SIG-M5 (cell line): ENCODE measurements around the gene EPN3.

Source experiments
- DNase-seq: peaks from one replicate; lab custom pipeline; 2025; lab: John Stamatoyannopoulos, UW

The EPN3 gene

DNA sequence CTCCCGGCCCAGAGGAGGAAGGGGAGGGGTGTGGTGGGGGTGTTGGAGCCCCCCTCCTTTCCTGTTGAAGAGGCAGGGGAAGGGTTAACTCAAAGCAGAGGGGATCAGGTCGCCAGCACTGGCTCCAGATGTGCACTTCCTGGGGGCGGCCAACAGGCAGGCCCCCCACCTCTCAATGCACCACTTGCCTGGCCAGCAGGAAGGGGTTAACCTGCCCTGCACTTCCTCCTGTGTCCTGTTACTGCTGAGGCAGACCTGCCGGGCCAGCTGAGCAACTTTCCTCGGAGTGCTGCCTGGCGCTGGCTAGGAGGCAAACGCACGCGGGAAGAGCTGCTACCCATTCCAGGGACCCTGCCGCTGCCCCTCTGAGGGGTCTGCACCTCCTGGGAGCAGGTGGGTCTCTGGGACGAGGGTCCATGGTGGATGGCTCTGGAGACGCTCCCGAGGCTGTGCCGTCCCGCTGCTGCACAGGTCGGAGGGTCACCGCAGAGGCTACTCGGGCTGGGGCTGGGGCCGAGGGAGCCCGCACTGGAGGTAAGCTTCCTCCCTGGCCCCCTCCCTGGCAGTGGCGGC, at the start of gene EPN3:
EPN3 (plus strand) TSS at position 284 of the 573 bp plus-strand sequence. CDS start 3,822 bp downstream, outside the sequence.
- DNase-seq: no peak

DNA sequence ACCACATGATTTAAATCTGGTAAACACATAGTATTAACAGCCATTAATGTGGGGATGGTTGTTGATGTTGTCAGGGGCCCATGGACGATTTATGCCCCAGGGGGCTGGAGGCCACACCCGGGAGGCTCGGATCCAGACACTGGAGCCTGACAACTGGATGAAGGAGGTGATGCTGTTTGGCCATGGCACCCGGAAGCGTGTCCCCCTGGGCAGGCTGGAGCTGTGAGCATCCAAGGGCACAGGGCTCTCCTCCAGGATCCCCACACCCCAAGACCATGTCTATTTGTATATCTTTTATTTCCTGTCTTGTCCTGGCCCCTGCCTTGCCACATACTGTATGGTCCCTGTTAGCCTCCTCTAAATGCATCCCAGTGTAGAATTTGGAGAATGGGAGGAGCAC, 49.3 kb upstream of the EPN3 start:
- no peak for DNase-seq

DNA sequence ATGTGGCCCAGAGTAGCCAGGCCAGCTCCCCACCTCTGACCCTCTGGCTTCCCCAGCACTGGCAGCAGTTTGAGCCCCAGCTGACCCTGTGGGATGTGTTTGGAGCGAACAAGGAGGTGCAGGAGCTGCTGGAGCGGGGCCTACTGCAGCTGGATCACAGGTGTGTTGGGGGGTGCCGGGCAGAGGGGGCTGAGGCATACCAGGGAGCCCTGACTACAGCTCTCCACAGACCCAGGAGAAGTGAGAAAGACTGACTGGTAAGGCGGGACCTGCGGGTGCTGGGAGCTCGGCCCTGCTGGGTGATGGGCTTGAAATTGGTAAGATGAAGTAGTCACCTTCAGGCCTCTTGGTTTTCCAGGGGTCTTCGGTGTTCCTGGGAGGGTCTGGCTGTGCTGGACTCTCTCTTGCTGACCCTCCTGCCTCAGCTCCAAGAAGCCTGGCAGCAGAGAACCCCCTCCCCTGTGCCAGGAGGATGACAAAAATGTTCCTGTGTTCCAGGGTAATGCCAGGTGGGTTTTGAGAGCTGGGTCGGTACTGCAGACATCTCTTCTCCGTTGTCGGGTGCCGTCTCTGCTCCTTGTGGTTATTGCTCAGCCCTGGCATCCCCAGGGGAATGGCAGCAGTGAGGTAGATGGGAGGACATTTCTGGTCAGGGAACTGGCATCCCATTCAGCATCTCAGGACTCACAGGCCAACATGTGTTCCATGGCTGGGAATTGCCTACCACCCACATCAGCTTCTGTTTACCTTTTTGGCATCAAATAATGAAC, 48.0 kb upstream of the EPN3 start:
- no peak for DNase-seq

DNA sequence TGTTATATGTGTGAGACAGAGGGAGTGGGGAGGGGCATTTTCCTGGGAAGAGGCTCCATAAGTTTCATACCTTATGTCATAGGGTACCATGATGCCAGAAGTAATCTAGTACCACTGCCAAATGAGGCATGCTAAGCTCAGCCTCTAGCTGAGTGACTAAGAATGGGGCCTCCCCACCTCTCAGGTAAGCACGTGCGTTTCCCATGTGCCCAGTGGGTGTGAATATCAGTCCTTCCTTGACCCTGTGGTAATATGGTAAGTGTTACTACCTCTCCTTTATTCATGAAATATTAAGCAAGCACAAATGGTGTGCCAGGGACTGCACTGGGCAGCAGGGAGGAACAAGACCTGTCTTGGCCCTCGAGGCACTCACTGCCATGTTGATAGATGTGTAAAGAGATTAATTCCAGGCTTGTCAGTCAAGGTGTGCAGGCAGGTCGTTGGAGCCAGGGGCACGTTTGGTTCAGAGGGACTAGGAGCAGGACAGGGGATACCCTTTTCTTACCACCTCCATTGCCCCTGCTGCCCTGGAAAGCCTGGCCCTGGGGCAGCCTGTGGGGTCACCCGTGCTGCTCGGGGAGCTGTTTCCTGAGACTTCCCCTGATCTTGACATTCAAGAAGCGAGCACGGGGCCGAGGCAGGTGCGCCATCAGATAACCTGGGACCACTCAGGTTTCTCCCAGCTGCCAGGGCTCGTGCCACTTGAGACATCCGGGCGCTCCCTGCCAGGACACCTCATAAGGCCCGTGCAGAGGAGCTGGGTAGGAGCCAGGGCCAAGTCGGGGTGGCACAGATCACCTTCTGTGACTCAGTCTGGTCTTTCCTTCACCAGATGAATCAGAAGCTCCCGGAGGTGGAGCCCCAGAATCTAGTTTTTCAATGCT, 45.1 kb upstream of the EPN3 start:
- no peak for DNase-seq

DNA sequence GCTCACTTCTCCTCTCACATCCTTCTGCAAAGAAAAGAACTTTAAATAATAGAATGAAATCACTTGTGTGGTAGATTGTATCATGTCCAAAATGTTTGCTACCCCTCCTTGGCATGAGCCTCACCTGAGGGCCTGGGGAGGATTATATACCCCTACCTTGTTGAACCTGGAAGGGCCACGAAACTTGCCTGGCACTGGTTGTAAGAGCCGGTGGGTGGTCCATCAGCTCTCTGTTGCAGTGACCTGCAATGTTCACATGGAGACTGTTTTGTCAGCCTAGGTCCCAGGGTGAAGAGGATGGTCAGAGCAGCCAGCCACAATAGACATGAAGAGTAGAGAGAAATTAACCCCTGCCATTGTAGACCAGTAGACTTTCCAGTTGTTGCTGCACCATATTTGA, 43.7 kb upstream of the EPN3 start:
- DNase-seq: no peak

DNA sequence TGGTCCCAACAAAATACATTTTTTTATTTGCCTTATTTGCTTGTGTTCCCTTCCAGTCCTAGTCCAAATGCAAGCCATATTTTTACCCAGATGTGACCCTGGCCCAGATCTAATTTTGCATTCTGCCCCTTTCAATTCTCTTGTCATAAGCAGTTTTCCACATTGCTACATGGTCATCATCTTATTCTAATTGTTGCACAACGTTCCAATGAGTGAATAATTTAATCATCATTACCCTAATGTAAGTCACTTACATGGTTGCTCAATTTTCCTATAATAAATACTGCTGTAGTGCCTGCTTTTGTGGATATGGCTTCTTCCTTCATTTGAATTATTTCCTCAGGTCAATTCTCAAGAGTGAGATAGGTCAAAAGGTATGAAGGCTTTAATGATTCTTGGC, 41.0 kb upstream of the EPN3 start:
- no peak for DNase-seq

DNA sequence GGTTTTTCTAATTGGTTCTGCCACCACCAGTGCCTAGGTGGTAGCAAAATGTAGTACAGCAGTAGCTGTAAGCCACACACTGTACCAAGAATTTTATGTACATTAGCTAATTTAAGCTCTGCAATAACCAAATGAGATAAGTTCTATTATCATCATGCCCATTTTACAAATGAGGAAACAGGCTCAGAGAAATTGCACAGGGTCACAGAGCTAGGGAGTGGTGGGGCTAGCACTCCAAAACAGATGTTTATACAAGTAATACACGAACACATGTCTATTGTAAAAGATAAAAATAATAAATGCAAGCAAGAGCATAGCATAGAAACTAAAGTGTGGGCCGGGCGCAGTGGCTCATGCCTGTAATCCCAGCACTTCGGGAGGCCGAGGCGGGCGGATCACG, 40.3 kb upstream of the EPN3 start:
- DNase-seq: no peak

DNA sequence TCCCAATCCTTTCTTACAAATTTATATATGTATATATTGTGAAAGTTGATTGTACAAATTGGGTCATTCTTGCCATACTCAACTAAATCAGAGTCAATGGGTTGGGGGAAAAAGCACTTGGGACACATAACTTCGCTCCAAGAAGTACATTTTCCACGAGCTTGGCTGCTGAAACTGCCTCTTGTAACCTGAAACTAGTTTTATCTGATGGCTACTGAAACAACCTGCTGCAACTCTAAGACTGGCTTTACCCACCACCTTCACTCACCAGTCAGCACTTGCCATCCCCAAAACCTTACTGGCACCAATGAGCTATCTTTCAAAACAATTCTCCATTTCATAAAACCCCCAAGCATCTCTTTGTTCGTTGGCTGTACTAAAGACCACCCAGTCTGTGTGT, 38.8 kb upstream of the EPN3 start:
- no peak for DNase-seq

DNA sequence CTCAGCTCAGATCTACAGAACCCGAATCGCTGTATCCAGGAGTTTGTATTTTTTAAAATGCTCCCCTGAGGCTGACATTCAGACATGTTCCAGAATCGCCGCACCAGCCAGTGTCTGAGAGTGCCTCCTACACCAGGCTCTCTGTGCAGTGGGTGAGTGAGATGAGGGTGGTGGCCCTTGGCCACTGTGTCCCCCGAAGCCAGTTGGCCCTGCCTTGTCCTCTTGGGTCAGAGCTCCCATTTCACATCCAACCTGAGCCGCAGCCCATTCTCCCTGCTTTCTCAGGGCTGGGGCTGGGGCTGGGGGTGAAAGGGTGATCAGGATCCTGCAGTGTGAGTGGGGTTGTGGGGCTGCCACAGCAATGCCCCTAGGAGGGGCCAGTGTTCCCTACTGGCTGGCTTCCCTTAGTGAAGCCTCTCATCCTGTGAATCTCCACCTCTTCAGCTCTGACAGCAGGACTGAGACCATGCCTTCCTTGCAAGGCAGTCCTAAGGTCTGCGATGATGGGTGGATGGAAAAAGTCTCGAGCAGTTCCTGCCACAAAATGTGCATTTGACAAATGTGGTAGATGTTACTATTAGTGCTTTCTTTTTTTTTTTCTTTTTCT, 37.2 kb upstream of the EPN3 start:
- DNase-seq: no peak

DNA sequence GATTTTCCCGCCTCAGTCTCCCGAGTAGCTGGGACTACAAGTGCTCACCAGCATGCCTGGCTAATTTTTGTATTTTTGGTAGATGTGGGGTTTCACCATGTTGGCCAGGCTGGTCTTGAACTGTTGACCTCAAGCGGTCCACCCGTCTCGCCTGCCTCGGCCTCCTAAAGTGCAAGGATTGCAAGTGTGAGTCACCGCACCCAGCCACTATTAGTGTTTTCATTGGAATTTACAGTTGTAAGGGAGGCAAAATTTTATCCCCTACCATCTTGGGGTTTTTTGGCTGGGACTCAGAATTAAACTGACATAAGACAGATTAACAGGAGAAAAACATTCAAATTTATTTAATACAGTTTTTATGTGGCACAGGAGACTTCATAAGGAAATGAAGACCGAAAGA, 36.6 kb upstream of the EPN3 start:
- DNase-seq: no peak

DNA sequence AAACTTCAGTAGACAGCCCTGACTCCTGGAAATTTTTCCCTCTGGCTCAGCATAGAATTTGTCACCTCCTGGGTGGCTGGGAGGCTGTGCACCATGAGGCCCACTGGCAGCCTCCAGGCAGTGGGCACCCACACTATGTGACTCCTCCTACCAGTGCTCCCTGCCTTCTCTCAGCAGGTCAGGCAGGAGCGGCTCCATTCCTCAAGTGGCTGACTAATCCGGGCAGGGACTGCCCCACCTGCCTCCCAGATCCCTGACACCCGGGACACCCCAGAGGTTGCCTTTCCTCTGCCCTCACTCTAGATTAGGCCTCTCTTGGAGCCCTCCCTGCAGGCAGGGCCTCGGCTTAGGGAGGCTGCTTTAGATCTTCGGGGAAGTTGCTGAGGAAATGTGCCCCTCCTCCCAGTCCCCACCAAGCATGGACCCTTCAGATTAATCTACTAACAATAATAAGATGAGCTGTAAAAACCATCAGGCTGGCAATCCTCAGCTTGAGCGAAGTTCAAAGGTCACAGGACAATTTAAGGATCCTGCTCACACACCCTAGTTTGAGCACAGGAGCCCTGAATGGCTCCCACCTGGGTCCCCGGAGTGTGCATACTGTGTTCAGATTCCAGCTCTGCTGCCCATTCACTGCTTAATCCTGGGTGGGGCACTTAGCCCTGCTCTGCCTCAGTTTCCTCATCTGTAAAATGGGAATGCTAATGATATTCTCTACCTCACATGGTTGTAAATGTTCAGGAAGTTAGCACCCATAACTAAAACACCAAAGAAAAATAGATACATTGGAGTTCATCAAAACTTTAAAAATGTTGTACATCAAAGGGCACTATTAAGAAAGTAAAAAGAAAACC, 34.3 kb upstream of the EPN3 start:
- DNase-seq: no peak

DNA sequence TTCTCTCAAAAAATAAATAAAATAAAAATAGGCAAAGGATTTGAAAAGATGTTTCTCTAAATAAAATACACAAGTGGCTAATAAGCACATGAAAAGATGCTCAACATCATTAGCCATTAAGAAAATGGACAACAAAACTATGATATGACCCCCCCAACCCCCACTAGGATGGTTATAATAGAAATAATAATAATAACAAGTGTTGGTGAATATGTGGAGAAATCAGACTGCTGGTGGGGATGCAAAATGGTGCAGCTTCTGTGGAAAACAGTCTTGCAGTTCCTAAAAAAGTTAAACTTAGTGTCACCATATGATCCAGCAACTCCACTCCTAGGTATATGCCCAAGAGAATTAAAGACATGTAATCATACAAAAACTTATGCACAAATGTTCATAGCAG, 33.3 kb upstream of the EPN3 start:
- DNase-seq: no peak

DNA sequence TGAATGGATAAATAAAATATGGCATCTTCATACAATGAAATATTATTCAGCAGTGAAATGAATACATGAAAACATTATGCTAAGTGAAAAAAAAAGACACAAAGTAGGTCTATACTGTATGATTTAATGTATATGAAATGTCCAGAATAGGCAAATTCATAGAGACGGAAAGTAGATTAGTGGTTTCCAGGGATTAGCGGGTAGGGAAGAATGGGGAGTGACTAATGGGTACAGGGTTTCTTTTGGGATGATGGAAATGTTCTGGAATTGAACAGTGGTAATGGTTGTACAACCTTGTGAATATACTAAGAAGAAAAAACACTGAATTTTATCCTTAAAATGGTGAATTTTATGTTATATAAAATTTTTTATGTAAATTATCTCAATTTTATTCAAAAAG, 32.8 kb upstream of the EPN3 start:
- DNase-seq: no peak

DNA sequence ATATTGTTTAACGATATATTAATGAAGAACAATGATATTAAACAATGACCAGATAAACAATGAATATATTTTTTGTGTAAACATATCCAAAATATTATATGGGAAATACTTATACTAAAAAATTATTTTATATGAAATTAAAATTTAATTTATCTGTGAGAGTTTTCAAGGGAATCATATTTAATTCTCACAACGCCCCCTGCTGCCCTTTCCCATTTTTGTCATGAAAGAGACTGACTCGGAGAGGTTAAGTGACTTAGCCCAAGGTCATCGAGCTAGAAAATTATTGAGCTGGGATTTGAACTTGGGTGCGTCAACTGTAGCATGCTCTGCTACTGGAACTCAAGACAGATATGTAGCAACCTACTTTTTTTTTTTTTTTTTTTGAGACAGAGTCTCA, 31.5 kb upstream of the EPN3 start:
- DNase-seq: no peak

DNA sequence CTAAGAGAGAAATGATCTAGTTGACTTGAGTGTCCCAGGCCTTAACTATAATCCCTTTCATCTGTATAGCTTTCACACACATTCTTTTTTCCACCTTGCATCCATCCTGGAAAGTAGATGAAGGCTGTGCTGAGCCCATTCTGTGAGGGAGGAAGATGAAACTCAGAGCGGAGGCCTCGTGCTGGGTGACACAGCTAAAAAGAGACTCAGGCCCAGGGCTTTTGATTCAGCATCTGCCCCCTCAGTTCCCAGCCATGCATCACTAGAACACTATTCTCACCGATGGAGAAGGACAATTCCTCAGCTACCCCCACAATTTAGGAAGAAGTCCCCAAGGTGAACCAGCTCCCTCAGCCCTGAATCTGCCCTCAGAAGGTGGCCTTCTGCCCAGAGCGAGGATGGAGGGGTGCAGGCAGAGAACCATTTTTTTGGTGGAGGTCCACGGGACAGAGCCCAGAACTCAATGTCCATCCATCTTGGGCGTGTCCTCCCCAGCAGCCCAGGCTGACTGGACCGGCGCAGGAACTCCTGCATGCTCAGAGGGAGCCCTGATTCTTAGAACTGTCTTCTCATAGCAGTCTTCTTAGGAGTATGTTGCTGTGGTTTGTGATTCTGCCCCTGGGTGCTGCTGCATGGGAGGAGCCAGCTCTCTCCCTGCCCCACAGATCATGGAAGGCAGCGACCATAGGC, 30.1 kb upstream of the EPN3 start:
- no peak for DNase-seq

DNA sequence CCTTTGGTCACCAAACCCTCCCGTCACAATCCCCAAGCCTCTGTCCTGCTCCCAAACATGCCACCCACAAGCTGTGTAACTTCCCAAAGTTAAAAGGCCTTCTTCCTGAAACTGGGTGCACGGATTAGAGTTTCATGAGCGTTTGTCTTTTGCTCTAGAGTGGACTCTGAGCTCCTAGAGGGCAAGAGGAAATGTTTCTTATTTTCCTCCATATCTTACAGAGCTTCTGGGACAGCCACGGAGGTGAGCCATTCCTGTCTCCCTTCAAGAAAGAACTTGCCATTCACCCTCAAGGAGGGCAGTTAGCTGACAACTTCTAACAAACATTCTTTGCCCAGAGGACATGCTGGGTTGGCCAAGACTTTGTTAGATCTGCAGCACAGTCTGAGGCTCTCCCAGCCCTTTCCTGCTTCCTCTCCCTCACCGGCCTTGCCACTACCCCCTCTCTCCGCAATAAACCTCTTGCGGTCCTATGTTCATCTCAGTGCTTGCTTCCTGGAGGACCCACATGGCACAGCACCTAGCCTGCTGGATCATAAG, 26.9 kb upstream of the EPN3 start:
- no peak for DNase-seq

DNA sequence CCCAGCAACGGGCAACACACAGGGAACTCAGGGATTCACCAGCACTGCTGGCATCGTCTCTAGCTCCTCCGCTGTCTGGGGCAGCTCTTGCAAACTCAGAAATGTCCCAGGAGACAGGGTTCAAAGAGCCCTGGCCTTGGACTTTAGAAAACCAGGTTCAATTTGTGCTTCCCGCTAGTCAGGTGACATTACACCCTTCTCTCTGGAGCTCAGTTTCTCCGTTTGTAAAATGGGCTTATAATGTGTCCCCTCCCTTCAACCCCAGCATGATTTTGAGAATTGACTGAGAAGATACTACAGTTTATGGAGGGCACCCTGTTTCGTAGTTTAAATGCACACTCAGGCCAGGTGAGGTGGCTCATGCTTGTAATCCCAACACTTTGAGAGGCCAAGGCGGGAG, 26.2 kb upstream of the EPN3 start:
- DNase-seq: no peak

DNA sequence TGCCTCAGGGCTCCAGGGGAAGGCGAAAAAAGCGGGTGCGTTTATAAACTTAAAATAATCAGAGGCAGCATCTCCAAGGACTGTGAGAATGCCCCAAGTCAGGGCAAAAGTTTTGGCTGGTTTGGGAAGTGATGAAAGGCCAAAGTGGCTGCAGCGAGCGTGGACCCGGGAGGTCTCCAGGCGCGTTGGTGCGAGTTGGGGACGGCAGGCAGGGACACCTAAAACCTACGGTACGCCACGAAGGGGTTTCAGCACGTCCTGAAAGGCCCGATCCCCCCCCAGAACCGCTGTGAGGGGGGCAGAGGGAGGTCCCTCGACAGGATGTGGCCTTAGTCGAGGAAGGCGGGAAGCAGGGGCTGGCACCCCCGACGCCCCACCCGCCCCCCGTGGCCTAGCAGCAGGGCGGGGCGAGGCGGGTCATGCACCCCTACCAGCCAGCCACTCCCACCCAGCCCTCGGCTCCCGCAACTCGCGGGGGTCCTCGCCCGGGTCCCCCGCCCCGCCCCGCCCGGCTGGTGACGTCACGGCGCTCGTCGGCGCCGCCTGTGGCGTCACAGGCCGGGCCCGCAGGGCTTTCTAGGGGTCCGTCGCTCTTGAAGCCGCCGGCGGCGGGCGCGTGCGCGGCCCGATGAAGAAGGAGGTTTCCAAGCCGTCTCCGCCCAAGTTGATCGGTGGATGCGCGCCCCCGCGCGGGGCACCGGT, 24.5 kb upstream of the EPN3 start, which contains the start of gene MYCBPAP:
MYCBPAP (plus strand) TSS at position 569 of the 702 bp plus-strand sequence. CDS start 236 bp downstream, outside the sequence.
- no peak for DNase-seq

DNA sequence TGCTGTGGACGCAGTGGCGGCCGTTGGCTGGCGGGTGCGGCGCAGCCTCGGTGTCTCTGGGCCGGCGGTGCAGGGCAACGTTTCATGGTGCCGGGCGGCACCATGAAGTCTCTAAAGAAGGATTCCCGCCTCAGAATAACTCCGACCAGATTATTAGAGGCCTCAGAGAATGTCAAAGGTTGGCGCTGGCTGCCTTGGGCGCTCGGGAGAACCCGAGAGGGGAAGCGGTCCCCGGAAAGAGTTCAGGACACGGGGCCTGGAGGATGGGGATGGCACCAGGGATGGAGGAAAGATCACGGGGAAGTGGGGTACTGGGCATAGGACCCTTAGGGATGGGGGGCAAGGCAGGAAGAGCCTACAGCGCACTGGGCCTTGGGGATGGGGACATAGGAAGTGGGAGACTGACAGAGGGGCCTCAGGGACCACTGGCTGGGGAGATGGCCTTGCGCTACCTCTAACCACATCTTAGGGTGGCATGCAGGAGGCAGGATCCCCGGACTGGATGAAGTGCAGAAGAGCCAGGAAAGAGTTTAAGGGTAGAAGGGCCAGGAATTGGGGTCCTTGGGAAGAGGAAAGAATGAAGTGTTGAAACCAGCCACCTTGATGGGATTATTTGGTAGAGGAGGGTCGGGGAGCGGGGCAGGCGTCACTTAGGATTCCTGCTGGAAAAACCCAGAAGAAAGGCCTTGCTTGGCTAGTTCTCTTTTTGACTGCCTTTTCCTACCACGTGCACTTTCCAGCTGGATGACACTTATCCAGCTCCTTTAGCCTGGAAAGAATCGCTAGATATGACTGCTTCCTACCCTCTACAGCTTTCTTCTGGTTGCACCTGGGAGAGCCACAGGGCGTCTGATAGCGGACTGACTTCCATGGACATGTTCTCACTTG, 23.7 kb upstream of the EPN3 start:
- no peak for DNase-seq
